ENCODE measurements around the gene NUDT16L1.

The NUDT16L1 gene

DNA sequence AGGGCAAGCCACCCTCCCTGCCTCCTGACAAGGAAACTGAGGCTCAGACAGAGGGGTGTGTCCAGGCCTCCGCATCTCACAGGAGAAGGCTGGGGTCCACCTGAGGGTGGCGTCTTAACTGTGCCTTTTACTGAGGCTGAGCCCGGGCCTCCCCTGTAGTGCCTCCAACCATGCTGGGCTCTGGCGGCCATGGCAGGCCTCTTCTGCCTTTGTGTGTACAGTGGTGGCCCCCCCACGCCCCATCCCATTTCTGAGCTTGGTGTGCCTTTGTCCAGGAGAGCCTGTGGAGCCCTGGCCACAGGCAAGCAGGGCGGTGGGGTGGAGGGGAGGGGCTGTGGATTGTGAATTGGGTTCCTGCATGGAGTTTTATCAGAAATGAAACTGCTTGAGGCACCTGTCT is 37.6 kb upstream of the NUDT16L1 start:
- Histone ChIP-seq H3K27me3 (replicated peaks) (no peaks in the 10 kb centered on the region), H3K36me3 (replicated peaks) (peaks cover 40% of the 10 kb centered on the region), H3K27ac (no peak overlapping the region), H3K4me3 (ENCODE audit: low read depth, low read length) (no peak overlapping the region)
- DNase-seq: no peak
- in situ Hi-C loops (cut with HindIII; ENCODE audit: low pct_ligation_motif_present, low sequenced_read_pairs): no loop called here
- TF ChIP-seq, protein P1, sequence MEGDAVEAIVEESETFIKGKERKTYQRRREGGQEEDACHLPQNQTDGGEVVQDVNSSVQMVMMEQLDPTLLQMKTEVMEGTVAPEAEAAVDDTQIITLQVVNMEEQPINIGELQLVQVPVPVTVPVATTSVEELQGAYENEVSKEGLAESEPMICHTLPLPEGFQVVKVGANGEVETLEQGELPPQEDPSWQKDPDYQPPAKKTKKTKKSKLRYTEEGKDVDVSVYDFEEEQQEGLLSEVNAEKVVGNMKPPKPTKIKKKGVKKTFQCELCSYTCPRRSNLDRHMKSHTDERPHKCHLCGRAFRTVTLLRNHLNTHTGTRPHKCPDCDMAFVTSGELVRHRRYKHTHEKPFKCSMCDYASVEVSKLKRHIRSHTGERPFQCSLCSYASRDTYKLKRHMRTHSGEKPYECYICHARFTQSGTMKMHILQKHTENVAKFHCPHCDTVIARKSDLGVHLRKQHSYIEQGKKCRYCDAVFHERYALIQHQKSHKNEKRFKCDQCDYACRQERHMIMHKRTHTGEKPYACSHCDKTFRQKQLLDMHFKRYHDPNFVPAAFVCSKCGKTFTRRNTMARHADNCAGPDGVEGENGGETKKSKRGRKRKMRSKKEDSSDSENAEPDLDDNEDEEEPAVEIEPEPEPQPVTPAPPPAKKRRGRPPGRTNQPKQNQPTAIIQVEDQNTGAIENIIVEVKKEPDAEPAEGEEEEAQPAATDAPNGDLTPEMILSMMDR (IDR thresholded peaks at IDR 0.05; ENCODE audit: low read depth, low read length, missing control alignments): no peak

GRCh38 chr16:4656221-4656620 is 37.1 kb upstream of the NUDT16L1 start:
- Histone ChIP-seq H3K27me3 (replicated peaks) (no peaks in the 10 kb centered on the region), H3K4me3 (ENCODE audit: low read depth, low read length) (no peak overlapping the region), H3K36me3 (replicated peaks) (peaks cover 36% of the 10 kb centered on the region), H3K27ac (no peak overlapping the region)
- TF ChIP-seq, protein P1 (IDR thresholded peaks at IDR 0.05; ENCODE audit: low read depth, low read length, missing control alignments): no peak
- in situ Hi-C loops (cut with HindIII; ENCODE audit: low pct_ligation_motif_present, low sequenced_read_pairs): no loop called here
- DNase-seq: no peak

DNA sequence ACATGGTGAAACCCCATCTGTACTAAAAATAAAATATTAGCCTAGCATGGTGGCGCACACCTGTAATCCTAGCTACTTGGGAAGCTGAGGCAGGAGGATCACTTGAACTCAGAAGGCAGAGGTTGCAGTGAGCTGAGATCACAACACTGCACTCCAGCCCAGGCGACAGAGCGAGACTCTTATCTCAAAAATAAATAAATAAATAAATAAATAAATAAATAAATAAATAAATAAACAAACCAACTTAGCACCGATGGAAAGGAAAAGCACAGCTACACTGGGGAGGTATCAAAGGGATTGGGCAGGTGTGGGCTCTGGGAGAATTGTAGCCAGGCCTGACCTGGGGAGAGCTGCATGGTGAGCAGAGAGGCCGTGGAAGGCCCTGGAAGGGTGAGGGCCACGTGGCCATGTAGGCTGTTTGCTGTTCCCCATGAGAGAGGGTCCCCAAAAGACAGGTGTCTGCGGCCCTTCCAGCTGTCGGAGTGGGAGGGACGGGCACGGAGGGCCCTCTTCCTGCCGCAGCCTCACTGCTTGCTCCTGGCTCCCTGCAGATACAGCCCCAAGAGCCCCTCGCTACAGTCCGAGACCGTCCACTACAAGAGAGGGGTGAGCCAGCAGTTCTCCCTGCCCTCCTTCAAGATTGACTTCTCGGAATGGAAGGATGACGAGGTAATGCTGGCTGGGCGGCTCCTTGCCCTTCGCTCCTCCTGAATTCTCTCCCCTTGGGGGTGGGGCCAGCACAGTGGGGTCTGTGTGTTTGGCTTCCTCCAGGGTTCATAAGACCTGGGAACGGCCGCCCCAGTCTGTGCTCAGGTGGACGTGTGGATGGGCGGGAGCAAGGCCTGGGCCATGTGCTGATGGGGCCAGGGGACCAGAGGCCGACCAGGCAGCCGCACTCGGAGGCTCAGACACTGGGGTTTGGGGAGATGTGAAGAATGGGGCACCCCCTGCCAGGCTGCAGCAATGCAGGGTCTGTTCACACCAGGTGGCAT is 36.4 kb upstream of the NUDT16L1 start:
- in situ Hi-C loops (cut with HindIII; ENCODE audit: low pct_ligation_motif_present, low sequenced_read_pairs): no loop called here
- Histone ChIP-seq H3K36me3 (replicated peaks) (peaks cover 35% of the 10 kb centered on the region), H3K27me3 (replicated peaks) (no peaks in the 10 kb centered on the region), H3K4me3 (ENCODE audit: low read depth, low read length) (no peak overlapping the region), H3K27ac (no peak overlapping the region)
- DNase-seq: no peak
- TF ChIP-seq, protein P1 (IDR thresholded peaks at IDR 0.05; ENCODE audit: low read depth, low read length, missing control alignments): no peak

- no peak for DNase-seq
- H3K36me3 ChIP-seq (replicated peaks): peaks cover 33% of the 10 kb centered on the region
- H3K27ac ChIP-seq: no peak overlapping the region
- TF ChIP-seq, protein P1 (IDR thresholded peaks at IDR 0.05; ENCODE audit: low read depth, low read length, missing control alignments): no peak
- in situ Hi-C loops (cut with HindIII; ENCODE audit: low pct_ligation_motif_present, low sequenced_read_pairs): no loop called here
- H3K4me3 ChIP-seq (ENCODE audit: low read depth, low read length): no peak overlapping the region
- H3K27me3 ChIP-seq (replicated peaks): no peaks in the 10 kb centered on the region
Observed at GRCh38 chr16:4659363-4660353, 33.7 kb upstream of the NUDT16L1 start.

DNA sequence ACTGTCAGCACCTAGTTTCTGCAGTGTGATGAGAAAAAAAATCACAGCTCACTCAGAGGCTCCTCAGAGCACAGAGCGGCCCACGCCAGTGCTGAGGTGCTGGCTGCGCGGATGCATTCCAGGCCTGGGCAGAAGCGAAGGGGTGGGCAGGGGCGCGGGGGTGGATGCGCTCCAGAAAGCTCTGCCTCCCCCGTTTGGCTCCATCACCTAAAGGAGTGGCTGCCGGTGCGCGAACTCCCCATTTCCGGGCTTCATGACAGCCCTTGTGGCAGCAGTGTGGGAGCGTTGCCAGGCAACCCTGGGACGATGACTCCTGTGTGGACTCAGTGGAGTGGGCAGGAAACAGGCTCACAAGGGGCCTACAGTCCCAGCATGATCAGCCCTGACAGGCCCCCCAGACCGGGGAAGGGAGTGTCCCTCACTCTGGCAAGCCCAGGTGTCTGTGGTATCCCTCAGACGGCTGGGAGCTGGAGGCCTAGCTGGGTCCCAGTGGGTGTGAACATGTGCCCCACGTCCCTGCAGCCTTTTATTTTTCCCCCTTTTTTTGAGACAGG is 32.8 kb upstream of the NUDT16L1 start:
- TF ChIP-seq, protein P1 (IDR thresholded peaks at IDR 0.05; ENCODE audit: low read depth, low read length, missing control alignments): no peak
- Histone ChIP-seq H3K27ac (no peak overlapping the region), H3K36me3 (replicated peaks) (peaks cover 31% of the 10 kb centered on the region), H3K27me3 (replicated peaks) (no peaks in the 10 kb centered on the region), H3K4me3 (ENCODE audit: low read depth, low read length) (no peak overlapping the region)
- DNase-seq: peak; percentile 65
- in situ Hi-C loops (cut with HindIII; ENCODE audit: low pct_ligation_motif_present, low sequenced_read_pairs): no loop called here

Measured in brain microvascular endothelial cell (primary cell).